CD14-positive monocyte (primary cell): ENCODE results near the gene SLAMF9. TPM values are rescaled to one million over a fixed set of nuclear protein-coding genes. Genes with fewer than 3 reads are reported as not detected.

ENCODE experiments used
- DNase-seq, 3 donors: peaks; one replicate each; pipeline ENCODE4 v3.0.0-alpha.2; 2011 to 2022
- H2AFZ ChIP-seq: 2 replicates; pipeline ENCODE4 v1.6.0; 2012; ENCODE audit warnings: mild to moderate bottlenecking, low read depth, low read length, inconsistent platforms; ENCODE audit not compliant: insufficient read depth, poor library complexity, severe bottlenecking
- H3K27ac ChIP-seq, 2 donors: 1 replicate in 1 of 2; 2 replicates in 1 of 2; pipeline ENCODE4 v1.5.1; 2012 to 2013; ENCODE audit warnings: low read length in 2 of 2, control low read depth in 1 of 2, inconsistent platforms in 1 of 2, low read depth in 1 of 2, mild to moderate bottlenecking in 1 of 2
- H3K27me3 ChIP-seq, 2 donors: one replicate each; pipeline versions ENCODE4 v1.6.0 to v1.6.1; 2011 to 2013; ENCODE audit warnings: low read length in 2 of 2; ENCODE audit not compliant: control insufficient read depth in 2 of 2, insufficient read depth in 2 of 2
- H3K36me3 ChIP-seq, 2 donors: replicated peaks in 1 of 2; 1 replicate in 1 of 2; 2 replicates in 1 of 2; pipeline versions ENCODE4 v1.5.1 to v1.6.1; 2012 to 2013; ENCODE audit warnings: low read length in 2 of 2, control low read depth in 1 of 2, inconsistent platforms in 1 of 2, mild to moderate bottlenecking in 1 of 2; ENCODE audit not compliant: insufficient read depth in 2 of 2, control insufficient read depth in 1 of 2
- H3K4me1 ChIP-seq, 2 donors: 1 replicate in 1 of 2; 2 replicates in 1 of 2; pipeline versions ENCODE4 v1.5.1 to v1.6.1; 2012 to 2013; ENCODE audit warnings: low read length in 2 of 2, control low read depth in 1 of 2, inconsistent platforms in 1 of 2, mild to moderate bottlenecking in 1 of 2, moderate library complexity in 1 of 2; ENCODE audit not compliant: insufficient read depth in 2 of 2, control insufficient read depth in 1 of 2
- H3K4me2 ChIP-seq: replicated peaks from 2 replicates; pipeline ENCODE3; 2012; ENCODE audit warnings: low read length, moderate library complexity, mild to moderate bottlenecking; ENCODE audit not compliant: poor library complexity, severe bottlenecking; ENCODE audit errors: extremely low read depth
- H3K4me3 ChIP-seq, 3 experiments: fragments of 200-600 bp in 1 of 3; sonication (generic) in 1 of 3; replicated peaks in 1 of 3; 1 replicate in 2 of 3; 2 replicates in 1 of 3; pipeline ENCODE4 v1.5.1; 2011 to 2013; ENCODE audit warnings: low read length in 3 of 3, mild to moderate bottlenecking in 3 of 3, control low read depth in 2 of 3, low read depth in 2 of 3, inconsistent platforms in 1 of 3, moderate library complexity in 1 of 3
- H3K79me2 ChIP-seq: 2 replicates; pipeline ENCODE4 v1.6.0; 2012; ENCODE audit warnings: mild to moderate bottlenecking, control low read depth, inconsistent platforms, low read length, moderate library complexity; ENCODE audit not compliant: insufficient read depth
- H3K9ac ChIP-seq: 2 replicates; pipeline ENCODE4 v1.6.0; 2017; ENCODE audit warnings: low read length, mild to moderate bottlenecking; ENCODE audit not compliant: insufficient read depth, poor library complexity, severe bottlenecking
- H3K9me3 ChIP-seq, 2 donors: replicated peaks in 1 of 2; 1 replicate in 1 of 2; 2 replicates in 1 of 2; pipeline versions ENCODE4 v1.5.1 to v1.6.1; 2012 to 2013; ENCODE audit warnings: low read length in 2 of 2, control low read depth in 1 of 2; ENCODE audit not compliant: control insufficient read depth in 1 of 2, insufficient read depth in 1 of 2
- H4K20me1 ChIP-seq: 2 replicates; pipeline ENCODE4 v1.6.0; 2012; ENCODE audit warnings: mild to moderate bottlenecking, low read length, control low read depth, moderate library complexity; ENCODE audit not compliant: insufficient read depth
- H3K27ac Mint-ChIP-seq, 7 donors: one replicate each; pipeline ENCODE4 v1.8.0; 2020; ENCODE audit warnings: mild to moderate bottlenecking in 7 of 7, mixed read lengths in 7 of 7, moderate library complexity in 6 of 7, inconsistent platforms in 2 of 7
- H3K27me3 Mint-ChIP-seq, 3 donors: one replicate each; pipeline ENCODE4 v1.8.0; 2021 to 2022; ENCODE audit warnings: low read depth in 3 of 3, mild to moderate bottlenecking in 3 of 3, mixed read lengths in 3 of 3, moderate library complexity in 3 of 3, inconsistent platforms in 1 of 3
- H3K36me3 Mint-ChIP-seq, 2 donors: one replicate each; pipeline ENCODE4 v1.8.0; 2020; ENCODE audit warnings: mixed read lengths in 2 of 2, inconsistent platforms in 1 of 2, mild to moderate bottlenecking in 1 of 2
- H3K4me1 Mint-ChIP-seq: one replicate; pipeline ENCODE4 v1.8.0; 2020; ENCODE audit warnings: mild to moderate bottlenecking, mixed read lengths
- H3K4me3 Mint-ChIP-seq, 2 donors: one replicate each; pipeline ENCODE4 v1.8.0; 2020; ENCODE audit warnings: mild to moderate bottlenecking in 2 of 2, mixed read lengths in 2 of 2, moderate library complexity in 1 of 2
- H3K9me3 Mint-ChIP-seq, 7 donors: one replicate each; pipeline ENCODE4 v1.8.0; 2020 to 2022; ENCODE audit warnings: mixed read lengths in 7 of 7, mild to moderate bottlenecking in 6 of 7, moderate library complexity in 6 of 7, inconsistent platforms in 2 of 7
- CTCF ChIP-seq: fragments of 200-600 bp; IDR thresholded peaks from one replicate; pipeline ENCODE4 v1.8.0; 2022; ENCODE audit warnings: antibody characterized with exemption, mild to moderate bottlenecking
- WGBS: methylation state at CpG from one replicate; pipeline ENCODE4 v1.1.5; 2013; ENCODE audit warnings: missing lambda C conversion rate; ENCODE audit not compliant: insufficient coverage; 5-methylcytosine and 5-hydroxymethylcytosine counted together
- intact Hi-C, 2 donors: fragments of 100-400 bp; cut with micrococcal nuclease; formaldehyde crosslinking; loops; one replicate each; pipeline versions ENCODE4 v1.15.0 to v1.15.1; 2023
- polyA plus RNA-seq, 3 donors: library from polyadenylated mRNA; depleted of rRNA in 1 of 3; unstranded in 2 of 3; stranded (reverse) in 1 of 3; fragments of 300-500 nt in 2 of 3; fragments of >200 nt in 1 of 3; fragmentation: Illumina TruSeq in 2 of 3; gene quantifications; 1 replicate in 2 of 3; 2 replicates in 1 of 3; pipeline ENCODE4 v1.2.3, GENCODE V29; 2012 to 2021

The SLAMF9 gene
- polyA plus RNA-seq, 3 donors: 0.17 TPM; not detected in 2

GRCh38 chr1:159931101-159931794 is 22.8 kb downstream of the SLAMF9 start:
- Histone ChIP-seq H3K27me3 (no peaks in the 10 kb centered on the region), H3K4me1 (peaks cover 8 to 9% of the 10 kb centered on the region in 2 donors), H3K9ac (no peak overlapping the region), H3K4me3 (no peak overlapping the region), H3K9me3 (no peaks in the 10 kb centered on the region), H3K36me3 (no peaks in the 10 kb centered on the region), H4K20me1 (no peaks in the 10 kb centered on the region), H3K79me2 (no peaks in the 10 kb centered on the region), H3K27ac (no peak overlapping the region), H2AFZ (no peak overlapping the region), H3K4me2 (no peak overlapping the region)
- intact Hi-C loops: loop anchor here in 1 of 2 donors (5.0 to 10.0 kb wide), 2 partner anchors 39 to 164 kb away; partner anchors contain the start of gene IGSF8
- 93% methylated on average over 8 of the region's 13 CpGs for WGBS
- no peak for TF ChIP-seq CTCF
- Mint-ChIP-seq H3K4me3 (peak overlapping the region in 1 of 2 donors; percentile 24), H3K9me3 (peaks cover 0 to 1% (median 0%) of the 10 kb centered on the region in 7 donors), H3K36me3 (no peaks in the 10 kb centered on the region), H3K4me1 (peaks cover 12% of the 10 kb centered on the region), H3K27me3 (peaks cover 3 to 11% (median 9%) of the 10 kb centered on the region in 3 donors), H3K27ac (no peak overlapping the region)
- DNase-seq: no peak

DNA sequence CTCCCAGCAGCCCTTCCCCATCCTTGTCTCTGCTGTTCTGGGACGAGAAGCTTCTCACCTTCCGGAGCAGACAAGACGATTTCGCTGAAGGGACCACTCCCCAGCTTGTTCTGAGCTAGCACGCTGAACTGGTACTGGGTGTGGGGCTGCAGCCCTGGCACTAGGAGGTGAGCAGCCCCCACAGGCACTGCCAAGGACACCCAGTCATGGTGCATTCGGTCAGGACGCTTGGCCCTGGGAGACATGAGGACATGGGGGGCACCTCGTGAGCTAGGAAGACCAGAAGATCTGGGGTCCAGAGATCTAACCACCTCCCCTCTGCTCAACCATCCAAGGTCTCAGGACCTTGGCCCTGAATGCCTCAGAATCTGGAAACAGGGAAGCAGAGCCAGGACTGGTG is 23.4 kb downstream of the SLAMF9 start:
- no peak overlapping the region for H3K9ac ChIP-seq
- no peaks in the 10 kb centered on the region for H3K36me3 Mint-ChIP-seq
- H3K4me3 Mint-ChIP-seq: no peak overlapping the region
- H3K9me3 Mint-ChIP-seq: peaks cover 0 to 1% (median 0%) of the 10 kb centered on the region in 7 donors
- no peak for TF ChIP-seq CTCF
- peak overlapping the region in 1 of 7 donors; percentile 24 for H3K27ac Mint-ChIP-seq
- no peaks in the 10 kb centered on the region for H3K27me3 ChIP-seq
- H3K27me3 Mint-ChIP-seq: peaks cover 3 to 11% (median 9%) of the 10 kb centered on the region in 3 donors
- 96% methylated on average over 5 of the region's 8 CpGs for WGBS
- H3K36me3 ChIP-seq: no peaks in the 10 kb centered on the region
- peaks cover 4% of the 10 kb centered on the region for H3K79me2 ChIP-seq
- H4K20me1 ChIP-seq: no peaks in the 10 kb centered on the region
- peaks cover 6 to 8% of the 10 kb centered on the region in 2 donors for H3K4me1 ChIP-seq
- H3K4me2 ChIP-seq: no peak overlapping the region
- no peak for DNase-seq
- no peak overlapping the region for H2AFZ ChIP-seq
- no peaks in the 10 kb centered on the region for H3K9me3 ChIP-seq
- no peak overlapping the region for H3K27ac ChIP-seq
- H3K4me1 Mint-ChIP-seq: peaks cover 12% of the 10 kb centered on the region
- no peak overlapping the region for H3K4me3 ChIP-seq
- intact Hi-C loops: loop anchor here in 1 of 2 donors (5.0 to 10.0 kb wide), 2 partner anchors 38 to 164 kb away; partner anchors contain the start of gene IGSF8
